HUES48 (cell line): ENCODE results near the gene USP30.
"Not testable (repeated sequence)": the region's sequence is repeated elsewhere in the genome, so short reads cannot be mapped to it uniquely, and the experiment has no call there.

ENCODE experiments used
- H3K27ac ChIP-seq: one replicate; pipeline ENCODE4 v1.7.0; 2013; ENCODE audit warnings: low read depth, low read length, inconsistent platforms
- H3K27me3 ChIP-seq: 2 replicates; pipeline ENCODE4 v1.6.1; 2013; ENCODE audit warnings: mild to moderate bottlenecking, low read length; ENCODE audit not compliant: control insufficient read depth, insufficient read depth
- H3K36me3 ChIP-seq: 2 replicates; pipeline ENCODE4 v1.6.1; 2013; ENCODE audit warnings: low read length; ENCODE audit not compliant: control insufficient read depth, insufficient read depth
- H3K4me1 ChIP-seq: 2 replicates; pipeline ENCODE4 v1.6.1; 2013; ENCODE audit warnings: mild to moderate bottlenecking, low read length; ENCODE audit not compliant: control insufficient read depth, insufficient read depth
- H3K4me3 ChIP-seq: 2 replicates; pipeline ENCODE4 v1.5.1; 2013; ENCODE audit warnings: mild to moderate bottlenecking, low read depth, low read length
- H3K9ac ChIP-seq: 2 replicates; pipeline ENCODE4 v1.6.1; 2013; ENCODE audit warnings: mild to moderate bottlenecking, low read depth, low read length, moderate library complexity
- H3K9me3 ChIP-seq: 2 replicates; pipeline ENCODE4 v1.6.1; 2013; ENCODE audit warnings: low read length; ENCODE audit not compliant: control insufficient read depth, insufficient read depth

USP30 gene

GRCh38 chr12:109053382-109054123, 1.2 kb downstream of the USP30 start:
- Histone ChIP-seq H3K4me3 (peak overlapping the region; percentile 92), H3K9me3 (no peaks in the 10 kb centered on the region), H3K27ac (no peak overlapping the region), H3K36me3 (0 out of 2 replicates have a peak, but pooled peaks cover under 1% of the 10 kb centered on the region), H3K4me1 (peaks cover 6% of the 10 kb centered on the region), H3K27me3 (no peaks in the 10 kb centered on the region), H3K9ac (no peak overlapping the region)

GRCh38 chr12:109054124-109054513, 1.7 kb downstream of the USP30 start:
- not testable (repeated sequence) for H3K4me1 ChIP-seq, H3K27me3 ChIP-seq, H3K9ac ChIP-seq, H3K9me3 ChIP-seq, H3K36me3 ChIP-seq, H3K4me3 ChIP-seq, H3K27ac ChIP-seq

- H3K9ac ChIP-seq: no peak overlapping the region
- no peak overlapping the region for H3K4me3 ChIP-seq
- H3K9me3 ChIP-seq: no peaks in the 10 kb centered on the region
- H3K4me1 ChIP-seq: peaks cover 6% of the 10 kb centered on the region
- no peak overlapping the region for H3K27ac ChIP-seq
- H3K36me3 ChIP-seq: 0 out of 2 replicates have a peak, but pooled peaks cover 2% of the 10 kb centered on the region
- no peaks in the 10 kb centered on the region for H3K27me3 ChIP-seq
These were observed 2.1 kb downstream of the USP30 start for GRCh38 chr12:109054520-109054919.

GRCh38 chr12:109056891-109057290, 4.5 kb downstream of the USP30 start:
- Histone ChIP-seq H3K9ac (no peak overlapping the region), H3K4me1 (peaks cover 6% of the 10 kb centered on the region), H3K36me3 (0 out of 2 replicates have a peak, but pooled peaks cover 2% of the 10 kb centered on the region), H3K27ac (no peak overlapping the region), H3K27me3 (no peaks in the 10 kb centered on the region), H3K9me3 (no peaks in the 10 kb centered on the region), H3K4me3 (no peak overlapping the region)

- no peaks in the 10 kb centered on the region for H3K9me3 ChIP-seq
- peaks cover 6% of the 10 kb centered on the region for H3K4me1 ChIP-seq
- 0 out of 2 replicates have a peak, but pooled peaks cover 2% of the 10 kb centered on the region for H3K36me3 ChIP-seq
- no peak overlapping the region for H3K4me3 ChIP-seq
- H3K27ac ChIP-seq: no peak overlapping the region
- no peaks in the 10 kb centered on the region for H3K27me3 ChIP-seq
- no peak overlapping the region for H3K9ac ChIP-seq
These were observed 5.0 kb downstream of the USP30 start for GRCh38 chr12:109057376-109057775.

GRCh38 chr12:109058773-109059172, 6.4 kb downstream of the USP30 start:
- H3K27me3 ChIP-seq: no peaks in the 10 kb centered on the region
- H3K9ac ChIP-seq: no peak overlapping the region
- H3K4me1 ChIP-seq: no peaks in the 10 kb centered on the region
- no peak overlapping the region for H3K27ac ChIP-seq
- no peak overlapping the region for H3K4me3 ChIP-seq
- 0 out of 2 replicates have a peak, but pooled peaks cover 2% of the 10 kb centered on the region for H3K36me3 ChIP-seq
- H3K9me3 ChIP-seq: no peaks in the 10 kb centered on the region

- no peak overlapping the region for H3K27ac ChIP-seq
- H3K4me3 ChIP-seq: no peak overlapping the region
- H3K4me1 ChIP-seq: peaks cover 5% of the 10 kb centered on the region
- no peak overlapping the region for H3K9ac ChIP-seq
- no peaks in the 10 kb centered on the region for H3K9me3 ChIP-seq
- H3K36me3 ChIP-seq: no peaks in the 10 kb centered on the region
- H3K27me3 ChIP-seq: no peaks in the 10 kb centered on the region
These were observed 11.8 kb downstream of the USP30 start for GRCh38 chr12:109064143-109064542.

GRCh38 chr12:109065154-109065852, 12.9 kb downstream of the USP30 start:
- H3K9ac ChIP-seq: no peak overlapping the region
- H3K4me1 ChIP-seq: peaks cover 12% of the 10 kb centered on the region
- no peaks in the 10 kb centered on the region for H3K27me3 ChIP-seq
- no peaks in the 10 kb centered on the region for H3K36me3 ChIP-seq
- no peak overlapping the region for H3K27ac ChIP-seq
- H3K4me3 ChIP-seq: no peak overlapping the region
- H3K9me3 ChIP-seq: no peaks in the 10 kb centered on the region

GRCh38 chr12:109065853-109066193, 13.4 kb downstream of the USP30 start:
- Histone ChIP-seq H3K36me3 (no peaks in the 10 kb centered on the region), H3K4me3 (no peak overlapping the region), H3K9ac (no peak overlapping the region), H3K27me3 (no peaks in the 10 kb centered on the region), H3K9me3 (no peaks in the 10 kb centered on the region), H3K4me1 (peaks cover 12% of the 10 kb centered on the region), H3K27ac (no peak overlapping the region)

GRCh38 chr12:109069307-109070271, 17.2 kb downstream of the USP30 start:
- peak overlapping the region; percentile 84 for H3K27ac ChIP-seq
- H3K36me3 ChIP-seq: peaks cover 10% of the 10 kb centered on the region; the same call in 1 of the 2 replicates
- no peaks in the 10 kb centered on the region for H3K9me3 ChIP-seq
- H3K4me3 ChIP-seq: no peak overlapping the region
- peak overlapping the region; percentile 22; the same call in 1 of the 2 replicates for H3K9ac ChIP-seq
- peaks cover 12% of the 10 kb centered on the region for H3K4me1 ChIP-seq
- H3K27me3 ChIP-seq: no peaks in the 10 kb centered on the region
